GM12892 (cell line): ENCODE results near the gene DTYMK.

ENCODE experiments used
- DNase-seq: peaks from one replicate; pipeline ENCODE4 v3.0.0; 2011; ENCODE audit not compliant: insufficient read length
- FAIRE-seq: peaks from 2 replicates; lab custom pipeline; 2011; peaks lifted over from hg19 to GRCh38; lab: Jason Lieb, UNC
- POLR2A ChIP-seq: IDR thresholded peaks from 2 replicates; pipeline ENCODE4 v1.6.1; 2011; ENCODE audit warnings: low read depth, low read length, control low read depth
- POLR2AphosphoS5 ChIP-seq: IDR thresholded peaks from 2 replicates; pipeline ENCODE4 v1.6.1; 2011; ENCODE audit warnings: low read depth, low read length, control low read depth
- TAF1 ChIP-seq: IDR thresholded peaks from 2 replicates; pipeline ENCODE4 v1.6.1; 2011; ENCODE audit warnings: low read depth, mild to moderate bottlenecking, control low read depth, low read length, borderline replicate concordance

DTYMK gene

GRCh38 chr2:241724975-241725870 is 38.6 kb upstream of the DTYMK start:
- FAIRE-seq: no peak
- no peak for TF ChIP-seq POLR2A
- TF ChIP-seq TAF1: no peak
- TF ChIP-seq POLR2AphosphoS5: no peak
- DNase-seq: no peak

- TF ChIP-seq POLR2A (peak; percentile 41), POLR2AphosphoS5 (no peak)
- FAIRE-seq (no peak), DNase-seq (no peak)
These were observed 37.8 kb upstream of the DTYMK start for GRCh38 chr2:241724259-241724974.

- no peak for DNase-seq
- TF ChIP-seq POLR2AphosphoS5 (no peak), POLR2A (peak; percentile 26; the same call in 1 of the 2 replicates), TAF1 (no peak)
- FAIRE-seq: no peak
These were observed 36.4 kb upstream of the DTYMK start for GRCh38 chr2:241722896-241723454.

GRCh38 chr2:241721852-241722251 is 35.2 kb upstream of the DTYMK start:
- DNase-seq: no peak
- peak; percentile 54; the same call in 1 of the 2 replicates for TF ChIP-seq POLR2AphosphoS5
- TF ChIP-seq POLR2A: no peak
- no peak for FAIRE-seq

- FAIRE-seq (no peak), DNase-seq (no peak)
- TF ChIP-seq TAF1 (no peak), POLR2A (no peak; the same call in 1 of the 2 replicates), POLR2AphosphoS5 (no peak)
These were observed 33.9 kb upstream of the DTYMK start for GRCh38 chr2:241720560-241720959.

GRCh38 chr2:241720099-241720498 is 33.5 kb upstream of the DTYMK start:
- no peak for TF ChIP-seq TAF1
- no peak for TF ChIP-seq POLR2AphosphoS5
- no peak for TF ChIP-seq POLR2A
- DNase-seq (no peak), FAIRE-seq (no peak)

- DNase-seq: no peak
- TF ChIP-seq POLR2A: no peak
- no peak for TF ChIP-seq TAF1
- TF ChIP-seq POLR2AphosphoS5: no peak
- no peak for FAIRE-seq
These were observed 32.5 kb upstream of the DTYMK start for GRCh38 chr2:241719093-241719492.

GRCh38 chr2:241708879-241709278 is 22.3 kb upstream of the DTYMK start:
- no peak for TF ChIP-seq POLR2AphosphoS5
- TF ChIP-seq POLR2A: no peak
- no peak for TF ChIP-seq TAF1
- DNase-seq (no peak), FAIRE-seq (no peak)

- TF ChIP-seq POLR2AphosphoS5 (no peak), TAF1 (no peak), POLR2A (no peak)
- no peak for FAIRE-seq
- DNase-seq: no peak
These were observed 19.9 kb upstream of the DTYMK start for GRCh38 chr2:241706537-241706936.

GRCh38 chr2:241703032-241703604 is 16.5 kb upstream of the DTYMK start:
- DNase-seq (no peak), FAIRE-seq (peak; percentile 46)
- TF ChIP-seq POLR2AphosphoS5: no peak
- no peak for TF ChIP-seq TAF1
- no peak for TF ChIP-seq POLR2A

- peak; percentile 90 for DNase-seq
- TF ChIP-seq POLR2AphosphoS5 (no peak), TAF1 (no peak), POLR2A (no peak)
- no peak for FAIRE-seq
These were observed 15.8 kb upstream of the DTYMK start for GRCh38 chr2:241702155-241703031.
